NCI-H2227 treated with DMSO at 0.1 percent for 48 hours (cell line): ENCODE data around the gene PLCB4.

ENCODE experiments used
- DNase-seq: peaks from one replicate; lab custom pipeline; 2025; lab: John Stamatoyannopoulos, UW

PLCB4 gene

DNA sequence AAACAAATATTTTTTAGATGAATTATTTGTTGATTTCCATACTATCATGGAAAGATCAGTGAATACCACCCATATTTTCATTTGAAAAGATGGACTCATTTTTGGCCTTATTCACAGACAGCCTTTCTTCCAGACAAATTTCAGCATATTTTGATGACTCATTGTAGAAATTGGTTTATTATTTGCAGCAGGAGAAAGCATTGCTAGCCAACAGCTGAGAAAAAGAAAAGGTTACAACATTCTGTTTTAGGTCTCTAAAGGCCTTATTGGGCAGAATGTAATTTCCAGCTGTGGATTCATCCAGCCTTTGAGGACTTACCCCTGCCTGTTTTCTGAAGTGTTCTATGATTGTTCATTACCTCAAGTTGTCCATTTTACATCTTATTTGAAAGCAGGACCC lies 201.9 kb downstream of the PLCB4 start:
- peak; percentile 6 for DNase-seq

DNA sequence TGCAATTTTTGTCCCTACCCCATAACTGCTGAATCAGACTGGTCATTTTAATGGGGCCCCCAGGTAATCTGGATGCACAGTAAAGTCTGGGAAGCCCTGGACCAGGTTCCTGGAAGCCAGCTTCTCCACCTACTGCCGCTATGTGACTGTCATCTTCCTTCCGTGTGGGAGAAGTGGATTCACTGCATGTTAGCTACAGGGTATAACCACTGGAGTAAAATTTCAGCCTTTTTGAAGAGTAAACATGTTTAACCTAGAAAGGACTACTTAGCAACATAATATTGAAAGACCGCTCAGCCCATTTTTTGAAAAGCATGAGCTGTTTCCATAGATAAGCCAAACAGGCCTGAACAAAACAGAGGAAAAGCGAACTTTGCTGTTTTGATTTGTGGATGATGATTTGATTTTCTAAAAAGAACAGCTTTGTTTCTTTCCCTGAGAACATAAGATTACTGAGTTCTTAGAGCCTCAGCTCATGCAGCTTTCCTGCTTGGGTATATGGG lies 208.1 kb downstream of the PLCB4 start:
- no peak for DNase-seq

DNA sequence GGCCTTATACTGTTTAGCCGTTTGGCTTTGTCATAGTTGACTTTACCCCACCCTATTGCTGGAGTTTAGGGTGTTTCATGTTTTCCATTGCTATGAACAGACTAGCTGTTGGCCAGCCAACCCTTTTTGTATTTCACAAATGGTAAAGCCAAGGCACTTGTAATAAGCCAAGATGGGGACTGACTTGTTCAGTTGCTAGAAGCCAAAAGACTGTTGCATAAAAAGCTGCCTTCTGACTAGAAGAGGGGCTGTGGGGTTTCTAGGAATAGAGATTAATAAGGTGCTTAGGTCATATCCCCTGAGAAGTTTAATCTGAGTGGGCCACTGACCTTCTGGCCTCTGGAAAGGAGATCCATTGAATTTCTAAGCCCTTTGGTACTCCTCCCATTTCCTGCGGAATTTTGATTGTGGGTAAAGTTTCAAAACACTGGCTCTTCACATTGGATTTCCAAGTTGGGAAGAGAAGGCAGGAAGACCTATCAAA lies 211.1 kb downstream of the PLCB4 start:
- DNase-seq, result no peak

DNA sequence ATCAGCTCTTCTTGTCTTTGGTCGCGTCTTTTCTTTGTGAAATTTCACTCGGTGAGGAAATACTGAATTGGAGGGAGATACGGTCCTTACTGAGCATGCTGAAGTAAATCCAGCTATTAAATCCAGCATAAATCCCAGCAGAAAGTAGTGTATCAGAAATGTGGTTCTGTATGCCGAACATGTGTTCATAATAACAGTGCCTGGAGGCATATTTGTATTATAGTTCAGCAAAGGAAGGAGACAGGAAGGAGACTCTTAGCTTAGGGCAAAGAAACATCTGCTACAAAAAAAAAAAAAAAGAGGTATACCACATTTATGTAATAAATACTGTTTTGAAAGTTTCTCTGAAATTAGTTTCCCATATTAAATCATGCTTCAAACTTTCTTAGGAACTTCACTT lies 211.8 kb downstream of the PLCB4 start:
- no peak for DNase-seq

DNA sequence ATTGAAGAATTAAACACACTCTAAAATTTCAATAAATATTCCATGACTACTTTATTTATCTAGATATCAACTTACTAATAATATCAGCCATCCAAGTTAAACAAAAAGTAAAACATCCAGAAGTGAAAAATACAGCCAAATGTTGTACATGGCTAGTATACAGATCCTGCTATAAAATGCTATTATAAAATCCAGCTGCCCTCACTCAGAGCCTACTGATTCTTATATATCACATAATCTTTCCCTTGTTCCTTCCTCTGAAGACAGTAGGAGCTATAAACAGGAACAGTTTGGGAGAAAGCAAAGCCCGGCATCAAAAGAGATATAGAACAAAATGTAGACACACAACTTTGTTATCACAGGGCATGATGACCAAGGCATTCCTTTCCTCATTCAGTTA lies 212.9 kb downstream of the PLCB4 start:
- no peak for DNase-seq

DNA sequence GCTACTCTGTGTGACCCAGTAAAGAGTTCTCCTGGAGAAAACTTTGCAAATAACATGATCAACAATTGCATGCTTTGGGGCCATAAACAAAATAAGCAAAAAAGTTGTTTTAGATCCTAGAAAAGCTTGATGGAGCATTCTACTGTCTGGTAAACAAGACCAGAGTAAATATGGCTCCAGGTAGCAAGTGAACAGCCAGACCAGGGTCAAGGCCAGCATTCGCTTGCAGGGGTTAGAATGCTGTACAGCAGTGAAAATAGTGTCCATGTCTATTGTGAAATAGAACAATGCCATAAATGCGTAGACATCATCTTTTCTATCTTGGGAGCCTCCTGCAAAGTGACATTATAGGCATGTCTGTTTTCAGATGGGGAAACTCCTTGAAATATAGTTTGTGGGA lies 216.7 kb downstream of the PLCB4 start:
- no peak for DNase-seq

DNA sequence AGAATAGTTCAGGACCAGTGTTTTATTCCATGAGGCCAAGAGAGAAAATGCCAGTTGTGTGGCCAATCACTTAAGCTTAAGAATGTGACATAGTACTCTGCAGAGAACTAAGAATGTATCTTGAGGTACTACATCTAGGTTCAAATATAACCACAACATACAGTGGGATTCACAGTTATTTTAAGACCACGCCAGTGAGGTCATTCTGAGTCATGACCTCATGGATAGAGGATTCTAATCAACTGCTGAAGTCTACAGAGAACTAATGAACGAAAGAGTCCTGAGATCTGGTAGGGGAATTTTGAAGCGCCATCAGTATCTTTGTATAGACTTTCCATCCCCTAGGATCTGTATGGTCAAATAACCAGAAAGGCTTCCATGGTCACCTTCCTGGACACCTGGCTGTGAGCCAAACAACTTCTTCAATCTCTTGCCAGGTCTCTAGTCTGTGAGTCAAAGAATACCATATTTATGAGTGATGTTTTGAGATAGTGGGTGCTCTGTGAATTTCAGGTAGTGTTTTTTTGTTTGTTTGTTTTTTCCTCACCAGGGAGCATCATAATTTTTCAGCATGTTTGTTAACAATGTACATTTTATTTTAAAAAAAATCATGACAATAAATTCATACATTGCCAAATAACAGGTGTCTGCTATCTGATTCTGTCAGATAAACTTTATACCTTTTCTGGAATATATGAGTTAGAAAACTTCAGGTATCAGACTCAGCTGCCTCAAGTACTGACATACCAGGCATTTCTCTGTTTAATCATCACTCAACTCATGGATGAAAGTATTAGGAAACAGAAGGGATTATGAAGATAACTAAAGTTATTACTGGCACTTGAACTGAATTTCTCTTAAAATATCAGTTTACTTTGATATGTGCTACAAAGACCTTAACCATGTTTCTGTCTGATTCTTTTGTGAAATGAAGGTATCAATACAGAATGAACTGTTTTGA lies 217.9 kb downstream of the PLCB4 start:
- no peak for DNase-seq

DNA sequence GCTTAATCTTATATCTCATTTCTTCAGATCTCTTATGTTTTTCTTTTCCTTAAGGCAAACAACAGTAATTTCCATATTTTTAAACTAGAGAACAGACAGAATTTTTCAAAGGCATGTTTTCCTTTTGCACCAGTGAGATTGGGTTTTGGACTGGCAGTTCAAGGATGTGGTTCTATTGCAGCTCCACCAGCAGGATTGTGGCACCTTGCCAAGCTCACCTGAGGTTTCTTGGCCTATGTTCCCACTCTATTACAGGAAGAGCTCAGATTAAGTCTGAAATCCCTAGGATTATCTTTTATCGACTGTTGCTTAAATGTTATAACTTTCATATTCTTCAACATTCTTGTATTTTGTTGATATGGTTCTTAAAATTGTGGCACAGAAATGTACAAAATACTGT lies 218.9 kb downstream of the PLCB4 start:
- no peak for DNase-seq

DNA sequence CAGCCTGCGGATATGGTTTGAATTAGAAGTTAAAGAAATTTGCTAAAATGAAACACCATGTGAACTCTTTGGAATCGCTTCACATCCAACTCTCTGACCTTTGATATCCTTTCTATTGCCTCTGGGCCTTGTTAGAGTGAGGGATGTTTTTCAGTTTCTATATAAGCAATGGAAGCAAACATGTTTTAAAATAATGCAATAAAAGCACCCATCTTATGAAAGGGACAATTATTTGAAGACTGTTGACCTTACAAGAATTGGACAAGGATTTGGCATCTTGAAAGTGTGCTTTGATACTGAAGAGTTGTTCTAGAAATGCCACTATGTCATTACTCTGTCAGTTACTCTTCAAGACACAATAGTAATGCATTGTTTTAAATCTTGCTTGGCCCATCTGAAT lies 221.4 kb downstream of the PLCB4 start:
- DNase-seq, result no peak

DNA sequence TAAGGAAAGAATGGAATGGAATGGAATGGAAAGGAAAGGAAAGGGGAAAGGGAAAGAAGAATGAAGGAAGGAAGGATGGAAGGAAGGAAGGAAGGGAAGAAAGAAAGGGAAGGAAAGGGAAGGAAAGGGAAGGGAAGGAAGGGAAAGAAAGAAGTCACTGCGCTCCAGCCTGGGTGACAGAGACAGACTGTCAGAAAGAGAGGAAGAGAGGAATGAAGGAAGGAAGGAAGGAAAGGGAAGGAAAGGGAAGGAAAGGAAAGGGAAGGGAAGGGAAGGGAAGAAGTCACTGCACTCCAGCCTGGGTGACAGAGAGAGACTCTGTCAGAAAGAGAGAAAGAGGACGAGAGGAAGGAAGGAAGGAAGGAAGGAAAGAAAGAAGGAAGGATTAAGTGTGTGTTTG lies 224.3 kb downstream of the PLCB4 start:
- DNase-seq, result no peak

DNA sequence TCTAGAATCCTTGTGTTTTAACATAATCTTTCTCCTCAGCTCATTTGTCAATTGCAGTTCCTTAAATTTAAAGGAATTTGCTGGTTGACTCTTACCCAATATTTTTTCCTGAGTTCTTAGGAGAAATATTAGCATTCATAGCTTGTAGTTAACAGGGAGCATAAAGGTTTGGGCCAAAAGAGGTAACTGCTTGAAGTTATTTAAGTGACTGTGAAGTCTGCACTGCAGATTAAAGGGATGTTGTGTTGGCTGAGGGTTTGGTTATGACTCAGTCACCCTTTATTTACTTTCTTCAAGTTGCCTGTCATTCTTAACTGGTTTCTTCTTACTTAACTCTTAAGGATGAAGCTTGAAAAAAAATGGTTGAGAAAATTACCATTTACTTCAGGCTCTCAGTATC lies 225.2 kb downstream of the PLCB4 start:
- DNase-seq, result no peak

DNA sequence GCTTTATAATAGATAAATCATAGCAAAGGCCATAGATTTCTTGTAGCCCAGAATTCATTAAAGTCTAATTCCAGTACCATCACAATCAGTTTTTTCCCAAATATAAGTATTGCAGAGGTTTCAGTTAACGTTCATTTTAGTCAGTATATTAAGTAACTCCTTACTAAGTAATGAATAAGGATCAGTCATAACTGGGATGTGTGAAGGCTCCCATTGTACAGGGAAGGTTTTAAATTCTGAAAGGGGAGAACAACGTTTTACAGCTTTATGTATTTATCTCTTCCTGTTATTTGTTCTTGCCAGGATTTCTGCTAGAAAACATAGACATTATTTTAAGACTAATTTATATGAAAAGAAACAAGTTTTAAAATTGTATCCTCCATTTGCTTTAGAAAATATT lies 230.0 kb downstream of the PLCB4 start:
- DNase-seq, result no peak

DNA sequence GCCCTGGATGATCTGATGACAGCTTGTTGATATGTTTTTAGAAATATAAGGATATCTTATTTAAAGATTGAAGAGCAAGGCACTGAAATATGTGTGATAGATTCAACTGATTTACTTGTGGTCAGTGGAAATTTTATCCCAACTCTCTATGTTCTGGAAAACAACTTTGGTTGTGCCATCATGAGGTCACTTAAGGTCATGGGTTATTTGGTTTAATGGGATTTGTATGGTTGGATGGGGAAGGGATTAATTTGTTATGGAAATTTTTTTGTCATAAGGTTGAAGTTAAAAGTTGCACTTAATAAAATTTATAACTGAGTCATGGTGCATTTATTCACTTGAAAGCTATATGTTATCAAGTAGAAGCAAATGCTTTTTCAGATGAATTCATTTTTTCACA lies 231.2 kb downstream of the PLCB4 start:
- DNase-seq, result no peak

DNA sequence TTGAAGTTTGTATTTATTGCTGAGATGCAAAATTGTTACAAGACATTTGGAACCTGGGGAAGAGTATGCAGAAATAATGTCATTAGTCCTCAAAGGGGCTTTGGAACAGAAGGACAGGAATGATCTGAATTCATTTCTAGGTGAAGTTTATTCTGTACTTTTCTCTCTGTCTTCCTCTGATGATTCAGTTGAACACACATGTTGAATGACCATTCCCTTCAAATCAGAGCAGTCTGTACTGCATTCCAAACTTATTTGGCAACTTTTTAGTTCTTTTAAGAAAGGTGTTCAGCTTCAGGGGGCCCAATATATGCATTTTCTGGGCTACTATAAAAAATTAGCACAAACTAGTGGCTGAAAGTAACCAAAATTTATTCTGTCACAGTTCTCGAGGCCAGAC lies 231.6 kb downstream of the PLCB4 start:
- DNase-seq, result no peak

DNA sequence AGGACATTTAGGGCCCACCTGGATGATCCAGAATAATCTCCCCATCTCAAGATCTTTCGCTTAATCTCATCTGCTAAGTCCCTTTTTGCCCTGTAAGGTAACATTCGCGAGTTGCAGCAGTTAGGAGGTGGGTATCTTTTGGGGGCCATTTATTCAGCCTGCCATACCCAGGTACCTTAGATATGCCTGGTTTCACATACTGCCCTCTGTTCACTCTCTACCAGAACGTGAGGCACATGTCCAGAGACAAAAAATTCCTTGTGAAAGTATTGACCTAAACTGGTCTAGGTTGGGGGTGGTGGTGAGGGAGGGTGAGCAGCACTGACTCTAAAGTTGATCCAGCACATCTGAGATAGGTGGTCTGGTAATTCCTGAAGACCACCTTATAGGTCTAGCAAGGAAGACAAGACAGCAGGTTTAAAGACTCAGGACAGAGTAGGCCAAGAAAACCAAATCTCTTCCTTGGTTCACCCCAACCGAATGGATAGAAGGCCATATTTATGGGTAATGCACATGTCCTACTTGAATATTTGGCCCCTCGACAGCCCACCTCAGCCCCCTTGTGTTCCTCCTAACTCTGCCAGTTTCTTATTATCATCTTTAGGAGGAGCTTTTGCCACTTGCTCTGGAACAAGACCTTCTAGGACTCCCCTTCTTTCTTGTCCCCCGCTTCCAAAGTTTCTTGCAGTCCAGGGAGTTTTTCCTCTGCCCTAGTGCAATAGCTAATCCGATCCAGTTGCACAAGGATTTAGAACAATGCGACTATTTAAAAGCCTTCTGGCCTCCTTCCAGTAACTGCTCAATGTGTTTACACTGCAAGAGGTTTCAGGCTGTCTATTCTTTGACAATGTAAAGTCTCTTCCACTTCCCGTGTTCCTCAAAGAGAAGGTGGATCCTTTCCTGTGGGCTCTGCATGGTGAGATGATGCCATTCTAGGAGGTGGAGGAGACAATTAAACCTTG lies 232.5 kb downstream of the PLCB4 start:
- DNase-seq, result no peak

DNA sequence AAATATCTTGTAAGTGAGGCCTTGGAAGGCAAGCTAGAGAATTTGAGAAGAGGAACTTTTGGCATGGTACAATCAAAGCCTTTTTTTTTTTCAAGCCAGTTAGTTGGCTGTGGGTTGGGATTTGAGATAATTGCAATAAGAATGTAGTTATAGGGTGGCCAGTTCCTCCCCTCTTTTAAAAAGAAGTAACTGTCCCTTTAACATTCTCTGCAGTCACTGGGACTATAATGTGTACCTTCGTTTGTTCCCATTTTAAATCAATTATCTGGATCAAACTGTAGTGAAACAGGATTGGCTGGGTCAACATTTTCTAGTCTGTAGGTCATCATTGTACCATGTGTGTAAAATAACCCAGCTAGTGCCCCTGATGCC lies 233.2 kb downstream of the PLCB4 start:
- no peak for DNase-seq

DNA sequence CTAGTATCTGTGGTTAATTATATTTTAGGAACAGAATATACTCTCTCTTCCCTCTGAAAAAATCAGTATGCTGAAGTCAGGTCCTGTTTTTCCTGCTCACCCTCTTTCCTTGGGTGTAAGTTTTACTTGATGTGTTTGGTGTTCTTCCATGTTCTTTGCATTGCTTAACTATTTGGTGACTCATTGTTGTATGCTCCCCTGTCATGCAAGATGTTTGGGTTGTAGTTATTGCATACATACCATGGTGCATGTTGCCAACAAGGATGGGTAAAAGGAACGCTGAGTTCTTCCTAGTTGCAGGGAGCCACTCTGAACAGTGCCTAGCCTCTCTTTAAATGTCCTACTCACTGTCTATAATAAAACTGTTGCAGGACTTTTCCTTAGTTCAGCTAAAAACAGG lies 237.6 kb downstream of the PLCB4 start:
- no peak for DNase-seq

DNA sequence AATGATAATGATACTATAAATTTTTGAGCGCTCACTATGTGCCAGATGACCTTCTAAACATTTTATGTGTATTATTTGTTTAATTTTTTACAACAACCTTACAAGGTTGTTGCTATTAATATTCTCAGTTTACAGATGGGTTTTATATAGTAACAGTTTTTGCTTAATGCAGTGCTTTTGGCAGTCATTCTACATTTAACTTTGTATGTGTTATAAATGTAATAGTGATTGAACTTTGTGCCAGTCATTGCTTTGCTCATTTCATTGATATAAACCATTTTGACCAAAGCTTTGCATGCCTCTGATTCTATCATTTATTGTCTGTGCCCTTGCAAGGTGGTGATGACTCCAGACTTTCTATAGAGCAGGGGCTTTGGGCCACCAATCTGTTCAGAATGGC lies 239.2 kb downstream of the PLCB4 start:
- DNase-seq, result no peak

DNA sequence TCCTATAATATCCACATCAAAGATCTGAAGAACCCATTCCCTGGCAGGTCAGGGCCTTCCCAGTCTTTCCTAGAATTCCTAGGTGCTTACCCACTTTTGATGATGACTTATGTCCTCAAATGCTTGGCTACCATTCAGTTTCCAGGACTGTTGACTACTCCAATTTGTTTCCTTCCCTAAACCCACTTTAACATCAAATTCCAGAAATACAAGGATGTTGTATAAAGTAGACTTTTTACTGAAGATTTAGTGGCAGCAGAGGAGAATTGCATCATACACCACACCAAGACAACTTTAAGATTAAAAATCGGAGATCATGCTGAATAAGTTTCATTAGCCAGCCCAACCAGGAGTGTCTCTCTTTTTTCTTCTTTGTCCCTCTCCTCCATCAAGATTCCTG lies 242.2 kb downstream of the PLCB4 start:
- no peak for DNase-seq

DNA sequence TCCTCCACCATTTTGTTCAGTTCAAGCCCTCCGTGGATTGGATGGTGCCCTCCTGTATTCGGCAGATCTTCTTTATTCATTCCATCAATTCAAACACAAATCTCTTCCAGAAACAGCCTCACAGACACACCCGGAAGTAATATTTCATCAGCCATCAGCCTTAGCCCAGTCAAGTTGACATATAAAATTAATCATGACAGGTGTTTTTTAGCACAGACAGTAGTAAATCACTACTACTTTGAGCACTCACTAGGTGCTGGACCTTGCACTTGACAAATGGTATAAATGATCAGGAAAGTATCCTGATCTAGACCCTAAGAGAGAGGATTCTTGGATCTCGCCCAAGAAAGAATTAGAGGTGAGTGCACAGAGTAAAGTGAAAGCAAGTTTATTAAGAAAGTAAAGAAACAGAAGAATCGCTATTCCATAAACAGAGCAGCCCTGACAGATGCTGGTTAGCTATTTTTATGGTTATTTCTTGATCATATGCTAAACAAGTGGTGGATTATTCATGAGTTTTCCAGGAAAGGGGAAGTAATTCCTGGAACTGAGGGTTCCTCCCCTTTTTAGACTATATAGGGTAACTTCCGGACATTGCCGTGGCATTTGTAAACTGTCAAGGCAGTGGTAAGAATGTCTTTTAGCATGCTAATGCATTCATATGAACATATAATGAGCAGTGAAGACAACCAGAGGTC lies 250.9 kb downstream of the PLCB4 start:
- peak; percentile 81 for DNase-seq

DNA sequence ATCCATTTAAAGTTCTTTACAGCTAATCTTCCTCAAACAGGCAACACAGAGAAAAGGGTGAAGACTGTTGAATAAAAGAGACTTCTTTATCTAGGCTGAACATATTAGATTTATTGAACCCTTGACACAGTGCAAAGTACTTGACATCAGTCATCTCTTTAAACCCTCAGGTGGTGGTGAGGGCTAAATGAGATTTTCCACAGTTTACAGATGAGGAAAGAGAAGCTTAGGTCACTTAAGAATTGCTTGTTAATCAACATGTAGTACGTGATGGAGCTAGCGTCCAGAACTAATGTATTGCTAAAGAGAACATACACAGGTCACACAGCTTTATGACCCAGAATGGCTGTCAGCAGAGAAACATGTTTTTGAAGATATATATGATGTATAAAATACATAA lies 252.1 kb downstream of the PLCB4 start:
- no peak for DNase-seq

DNA sequence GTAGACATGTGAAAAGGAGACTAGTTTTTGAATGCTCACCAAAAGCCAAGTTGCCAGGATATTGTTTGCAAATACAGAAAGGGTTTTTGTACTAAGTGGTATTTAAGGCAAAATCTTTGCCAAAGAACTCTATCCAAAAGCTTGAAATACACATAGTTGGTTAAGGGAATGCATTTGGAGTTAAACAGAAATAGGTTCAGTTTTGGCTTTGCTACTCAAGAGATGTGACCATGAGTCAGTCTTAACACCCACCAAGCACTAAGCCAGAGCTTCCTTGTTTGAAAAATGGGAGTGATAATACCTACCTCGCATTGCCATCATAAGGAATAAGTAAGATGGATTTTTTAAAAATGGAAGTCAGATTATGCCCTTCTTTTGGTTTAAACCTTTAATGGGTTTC lies 253.8 kb downstream of the PLCB4 start:
- DNase-seq, result no peak
